Heart right ventricle (tissue), 16 donors: ENCODE data around the gene SMS. TPM values are rescaled to one million over a fixed set of nuclear protein-coding genes. Genes with fewer than 3 reads are reported as not detected.

Source experiments
- ATAC-seq, 8 donors: fragments of 200-7000 bp; cut with Tn5 transposase; one replicate each; pipeline ENCODE4 v1.9.1; 2020; ENCODE audit warnings: mild to moderate bottlenecking in 8 of 8, moderate library complexity in 8 of 8, moderate number of reproducible peaks in 1 of 8
- DNase-seq, 2 donors: peaks; one replicate each; pipeline ENCODE4 v3.0.0-alpha.2; 2020
- H3K27ac ChIP-seq, 10 donors: fragments of 200-600 bp; sonication (generic) in 2 of 10; one replicate each; pipeline versions ENCODE4 v1.5.0 to v1.8.0; 2020 to 2022; ENCODE audit warnings: mild to moderate bottlenecking in 3 of 10
- H3K27me3 ChIP-seq, 7 donors: fragments of 200-600 bp; one replicate each; pipeline ENCODE4 v1.8.0; 2021 to 2022; ENCODE audit warnings: mild to moderate bottlenecking in 2 of 7
- H3K36me3 ChIP-seq, 9 donors: fragments of 200-600 bp; sonication (generic) in 1 of 9; one replicate each; pipeline versions ENCODE4 v1.5.0 to v1.8.0; 2020 to 2022; ENCODE audit warnings: mild to moderate bottlenecking in 2 of 9
- H3K4me1 ChIP-seq, 9 donors: fragments of 200-600 bp; sonication (generic) in 1 of 9; one replicate each; pipeline versions ENCODE4 v1.5.0 to v1.8.0; 2020 to 2022; ENCODE audit warnings: mild to moderate bottlenecking in 4 of 9
- H3K4me3 ChIP-seq, 10 donors: fragments of 200-600 bp; sonication (generic) in 2 of 10; one replicate each; pipeline versions ENCODE4 v1.5.0 to v1.8.0; 2020 to 2022; ENCODE audit warnings: mild to moderate bottlenecking in 7 of 10, moderate library complexity in 2 of 10
- H3K9me3 ChIP-seq, 11 donors: fragments of 200-600 bp in 10 of 11; sonication (generic) in 2 of 11; one replicate each; pipeline versions ENCODE4 v1.5.0 to v1.8.0; 2013 to 2022; ENCODE audit warnings: mild to moderate bottlenecking in 2 of 11, control low read depth in 1 of 11, moderate library complexity in 1 of 11
- CTCF ChIP-seq, 9 donors: fragments of 200-600 bp; sonication (generic) in 2 of 9; IDR thresholded peaks; one replicate each; pipeline versions ENCODE4 v1.5.0 to v1.8.0; 2021 to 2022; ENCODE audit warnings: antibody characterized with exemption in 9 of 9, mild to moderate bottlenecking in 5 of 9, moderate library complexity in 1 of 9
- WGBS, 2 donors: extraction: QIAGEN DNeasy Blood & Tissue Kit; methylation state at CpG; one replicate each; pipeline ENCODE4 v1.1.7; 2013; ENCODE audit warnings: inconsistent platforms in 1 of 2; 5-methylcytosine and 5-hydroxymethylcytosine counted together
- intact Hi-C, 10 donors: fragments of 100-400 bp; cut with DNase I; formaldehyde crosslinking; loops; one replicate each; pipeline versions ENCODE4 v1.11.1 to v1.14.2; 2022
- polyA plus RNA-seq, 2 donors: library from polyadenylated mRNA; stranded (reverse); fragments of 200-250 nt; gene quantifications; one replicate each; pipeline ENCODE4 v1.2.3, GENCODE V29; 2013
- total RNA-seq, 10 donors: library from RNA; stranded (reverse); fragmentation: NEBNext Ultra II Directional in 3 of 10; extraction: Animal tissue kit (Norgen Biotek cat#: 25700) in 3 of 10; gene quantifications; one replicate each; pipeline versions ENCODE4 v1.2.1 to v1.2.4, GENCODE V29; 2021 to 2023
- donor health status: Arrhythmogenic right ventricular cardiomyopathy.
- donor health status: ischemic (EF 13 %, LVEDD 7.1; RV severe dilation, severe dysfunction).
- donor health status: healthy with polysubstance abuse.
- donor health status: DM: no; HTN: yes; CAD: no.
- donor health status: DM: no; HTN: no; CAD: no.
- donor health status: ischemic (EF 25% LVEDD 6.9; RV normal size, moderate dysfunction).
- donor health status: ischemic (EF 25% LVEDD 5.7; RV mildly dilated, moderate dysfunction).
- donor health status: healthy.
- donor health status: DM: yes; HTN: yes; CAD: no.
- donor health status: Ischemic cardiomyopathy.
- donor health status: ischemic (EF 35%, LVEDD 5.7; RV mildly dilated, moderate dysfunction).
- donor health status: nonischemic (EF 11% LVEDD 7.7; RV severe dilation, severe dysfunction).
- donor health status: DM: yes; HTN: yes; CAD: no.
- donor health status: PGD.
- donor health status: ischemic (EF 29% LVEDD 5.4; RV normal size, mild dysfunction).
- donor health status: nonischemic (EF 23%, LVEDD 6.1; RV moderate dilation, normal function).

SMS gene
- total and polyA plus RNA-seq, 12 donors, result 22.3 to 70.9 (median 53.5) TPM

- Histone ChIP-seq H3K4me1 (no peaks in the 10 kb centered on the region), H3K4me3 (no peak overlapping the region), H3K27me3 (peaks cover 0 to 6% (median 0%) of the 10 kb centered on the region in 7 donors), H3K36me3 (no peaks in the 10 kb centered on the region), H3K9me3 (peaks cover 0 to 7% (median 0%) of the 10 kb centered on the region in 11 donors), H3K27ac (no peak overlapping the region)
- DNase-seq, result no peak
- intact Hi-C loops, result no loop called here
- no peak for ATAC-seq
- WGBS, 2 donors, result 64 to 72% methylated on average over 5 of the region's 5 CpGs
- no peak for TF ChIP-seq CTCF (IDR thresholded peaks at IDR 0.05)
These were observed 71.5 kb downstream of the SMS start for GRCh38 chrX:22012051-22012450.

- no peak for TF ChIP-seq CTCF (IDR thresholded peaks at IDR 0.05)
- Histone ChIP-seq H3K27me3 (peaks cover 0 to 6% (median 0%) of the 10 kb centered on the region in 7 donors), H3K4me1 (no peaks in the 10 kb centered on the region), H3K36me3 (no peaks in the 10 kb centered on the region), H3K27ac (no peak overlapping the region), H3K9me3 (peaks cover 0 to 7% (median 0%) of the 10 kb centered on the region in 11 donors), H3K4me3 (no peak overlapping the region)
- intact Hi-C loops, result no loop called here
- no peak for DNase-seq
- no peak for ATAC-seq
- WGBS, 2 donors, result 82 to 88% methylated on average over 7 of the region's 7 CpGs
These were observed 72.4 kb downstream of the SMS start for GRCh38 chrX:22012931-22013330.

GRCh38 chrX:22015139-22015750, 74.7 kb downstream of the SMS start:
- DNase-seq (no peak), ATAC-seq (no peak)
- Histone ChIP-seq H3K9me3 (no peaks in the 10 kb centered on the region), H3K36me3 (no peaks in the 10 kb centered on the region), H3K4me3 (no peak overlapping the region), H3K27me3 (peaks cover 0 to 6% (median 0%) of the 10 kb centered on the region in 7 donors), H3K4me1 (no peaks in the 10 kb centered on the region), H3K27ac (no peak overlapping the region)
- intact Hi-C loops, result no loop called here
- TF ChIP-seq CTCF (IDR thresholded peaks at IDR 0.05), result no peak
- WGBS, 2 donors, result 89 to 92% methylated on average over 9 of the region's 9 CpGs

- 77 to 80% methylated on average over 10 of the region's 10 CpGs for WGBS, 2 donors
- no peaks in the 10 kb centered on the region for H3K4me1 ChIP-seq
- intact Hi-C loops, result loop anchor here in 1 of 10 donors (5.0 kb wide), 1 partner anchor 1090 kb away; no protein-coding TSS in a partner anchor
- TF ChIP-seq CTCF (IDR thresholded peaks at IDR 0.05), result no peak
- peaks cover 0 to 3% (median 0%) of the 10 kb centered on the region in 11 donors for H3K9me3 ChIP-seq
- DNase-seq (no peak), ATAC-seq (no peak)
- H3K36me3 ChIP-seq, result no peaks in the 10 kb centered on the region
- H3K27me3 ChIP-seq, result no peaks in the 10 kb centered on the region
- H3K4me3 ChIP-seq, result no peak overlapping the region
- no peak overlapping the region for H3K27ac ChIP-seq
These were observed 81.3 kb downstream of the SMS start for GRCh38 chrX:22021751-22022324.
